H1 (cell line): ENCODE data around the gene PPP1R7.

ENCODE experiments used
- ASH2L ChIP-seq: fragments of 200-600, 300-600 bp; sonication (generic); IDR thresholded peaks from one replicate; pipeline ENCODE4 v1.7.1; 2017; ENCODE audit warnings: low read length
- CBX8 ChIP-seq: fragments of 300-800, 300-1000 bp; sonication (generic); IDR thresholded peaks from 2 replicates; pipeline ENCODE4 v1.7.1; 2016; ENCODE audit warnings: low read depth, low read length, borderline replicate concordance
- CEBPB ChIP-seq: IDR thresholded peaks from 2 replicates; pipeline ENCODE4 v1.6.1; 2012; ENCODE audit warnings: low read depth, low read length
- CTCF ChIP-seq, 3 experiments: IDR thresholded peaks; 1 replicate in 2 of 3; 2 replicates in 1 of 3; pipeline versions ENCODE4 v1.5.1 to v1.6.1; 2011; ENCODE audit warnings: low read length in 3 of 3, mild to moderate bottlenecking in 3 of 3, inconsistent platforms in 2 of 3, low read depth in 1 of 3, moderate library complexity in 1 of 3; ENCODE audit not compliant: insufficient read depth in 1 of 3; ENCODE audit errors: control extremely low read depth in 1 of 3
- EP300 ChIP-seq, 2 experiments: IDR thresholded peaks; 1 replicate in 1 of 2; 2 replicates in 1 of 2; pipeline ENCODE4 v1.6.1; 2011 to 2012; ENCODE audit warnings: low read depth in 2 of 2, low read length in 2 of 2, mild to moderate bottlenecking in 2 of 2, borderline replicate concordance in 1 of 2, inconsistent platforms in 1 of 2, moderate library complexity in 1 of 2
- EZH2 ChIP-seq: fragments of 200-600 bp; sonication (generic); IDR thresholded peaks from 2 replicates; pipeline ENCODE4 v1.7.1; 2012; ENCODE audit warnings: low read depth, mild to moderate bottlenecking, moderate library complexity, low read length, inconsistent platforms; ENCODE audit not compliant: severe bottlenecking
- POLR2A ChIP-seq, 2 experiments: IDR thresholded peaks; 1 replicate in 1 of 2; 2 replicates in 1 of 2; pipeline ENCODE4 v1.6.1; 2011; ENCODE audit warnings: low read depth in 2 of 2, low read length in 2 of 2, mild to moderate bottlenecking in 2 of 2; ENCODE audit errors: control extremely low read depth in 1 of 2
- POLR2AphosphoS5 ChIP-seq: IDR thresholded peaks from 2 replicates; pipeline ENCODE4 v1.6.1; 2011; ENCODE audit warnings: low read depth, low read length
- RFX5 ChIP-seq: IDR thresholded peaks from 2 replicates; pipeline ENCODE4 v1.6.1; 2011; ENCODE audit warnings: low read depth, low read length, improper control_type of control experiment, borderline replicate concordance
- RXRA ChIP-seq: IDR thresholded peaks from 2 replicates; pipeline ENCODE4 v1.6.1; 2011; ENCODE audit warnings: low read depth, mild to moderate bottlenecking, low read length, moderate library complexity; ENCODE audit not compliant: insufficient read depth
- SUZ12 ChIP-seq: fragments of 200-600 bp; sonication (generic); IDR thresholded peaks from 2 replicates; pipeline ENCODE4 v1.6.1; 2012; ENCODE audit warnings: mild to moderate bottlenecking, inconsistent platforms, low read length, moderate library complexity, mixed read lengths
- TAF1 ChIP-seq: IDR thresholded peaks from 2 replicates; pipeline ENCODE4 v1.6.1; 2011; ENCODE audit warnings: mild to moderate bottlenecking, low read depth, low read length
- ZNF274 ChIP-seq: IDR thresholded peaks from 2 replicates; pipeline ENCODE4 v1.7.0; 2012; ENCODE audit warnings: low read length, borderline replicate concordance; ENCODE audit errors: extremely low read depth

GRCh38 chr2:241148239-241148638 is 2.0 kb upstream of the PPP1R7 start:
- TF ChIP-seq EP300 (IDR thresholded peaks at IDR 0.05; ENCODE audit: borderline replicate concordance in 1 of 2, low read depth in 2 of 2, low read length in 2 of 2) (no peak), ZNF274 (no peak), RFX5 (no peak), POLR2A (IDR thresholded peaks at IDR 0.05; ENCODE audit: control extremely low read depth in 1 of 2, low read depth in 2 of 2, low read length in 2 of 2) (no peak), CTCF (IDR thresholded peaks at IDR 0.05; ENCODE audit: control extremely low read depth in 1 of 3, insufficient read depth in 1 of 3, low read depth in 1 of 3, low read length in 3 of 3) (no peak), EZH2 (no peak), ASH2L (no peak), TAF1 (no peak), SUZ12 (no peak), RXRA (no peak), POLR2AphosphoS5 (no peak), CEBPB (no peak), CBX8 (no peak)
